Measurements from ENCODE around the gene PRDM11. TPM values are rescaled to one million over a fixed set of nuclear protein-coding genes. Genes with fewer than 3 reads are reported as not detected.

PRDM11 gene
- total RNA-seq, 1 experiment from 2014 or later: 8.3 TPM

GRCh38 chr11:45282081-45282480 is 135.6 kb downstream of the PRDM11 start:
- POLR2A ChIA-PET: no interaction called here
- TF ChIP-seq NR3C1 (CRISPR knock-in tag; conservative IDR thresholded peaks at IDR 0.05; ENCODE audit: low read depth) (no peak), GRHL2 (CRISPR knock-in tag; IDR thresholded peaks at IDR 0.05; ENCODE audit: insufficient replicate concordance, severe bottlenecking) (no peak), ZNF281 (CRISPR knock-in tag; IDR thresholded peaks at IDR 0.05) (no peak), E2F1 (CRISPR knock-in tag; IDR thresholded peaks at IDR 0.05) (no peak), SMAD4 (CRISPR knock-in tag; IDR thresholded peaks at IDR 0.05) (no peak), NFATC4 (CRISPR knock-in tag; IDR thresholded peaks at IDR 0.05) (no peak), ZMAT4 (CRISPR knock-in tag; IDR thresholded peaks at IDR 0.05) (no peak), CBFB (CRISPR knock-in tag; IDR thresholded peaks at IDR 0.05; ENCODE audit: low read depth) (no peak), GTF2I (CRISPR knock-in tag; conservative IDR thresholded peaks at IDR 0.05) (no peak), ELF4 (CRISPR knock-in tag; IDR thresholded peaks at IDR 0.05; ENCODE audit: low read depth) (no peak), E2F5 (CRISPR knock-in tag; IDR thresholded peaks at IDR 0.05) (no peak), OVOL2 (CRISPR knock-in tag; IDR thresholded peaks at IDR 0.05; ENCODE audit: borderline replicate concordance) (no peak), ZNF416 (CRISPR knock-in tag; IDR thresholded peaks at IDR 0.05) (no peak)
- Mint-ChIP-seq H3K36me3 (peaks cover 13% of the 10 kb centered on the region), H3K4me1 (peaks cover 26% of the 10 kb centered on the region), H3K9me3 (peaks cover 15% of the 10 kb centered on the region), H3K27me3 (ENCODE audit: low read depth) (peaks cover 45% of the 10 kb centered on the region), H3K4me3 (no peak overlapping the region), H3K27ac (no peak overlapping the region)
- no peak for DNase-seq (ENCODE audit: low spot score)
- no peak for ATAC-seq
- CTCF ChIA-PET: interaction anchor here (2.6 kb wide), 1 partner anchor 30 kb away, joined by 12 read pairs; no protein-coding TSS in a partner anchor

Other genes with a start within 250 kb of the PRDM11 start
- 42.4 to 44.2 TPM (median 42.9 TPM) in 3 replicates for gene TP53I11, start 195.8 kb upstream of the PRDM11 start, total RNA-seq (2021)
- 10.8 to 15.1 TPM (median 12.0 TPM) in 3 replicates for gene SYT13, start 139.7 kb downstream of the PRDM11 start, total RNA-seq (2021)